ENCODE data around the gene ICAM4. TPM values are rescaled to one million over a fixed set of nuclear protein-coding genes. Genes with fewer than 3 reads are reported as not detected.

The ICAM4 gene
- total RNA-seq, 1 experiment from 2014 or later: 0.52 TPM

- DNase-seq: no peak
- TF ChIP-seq, protein P1, sequence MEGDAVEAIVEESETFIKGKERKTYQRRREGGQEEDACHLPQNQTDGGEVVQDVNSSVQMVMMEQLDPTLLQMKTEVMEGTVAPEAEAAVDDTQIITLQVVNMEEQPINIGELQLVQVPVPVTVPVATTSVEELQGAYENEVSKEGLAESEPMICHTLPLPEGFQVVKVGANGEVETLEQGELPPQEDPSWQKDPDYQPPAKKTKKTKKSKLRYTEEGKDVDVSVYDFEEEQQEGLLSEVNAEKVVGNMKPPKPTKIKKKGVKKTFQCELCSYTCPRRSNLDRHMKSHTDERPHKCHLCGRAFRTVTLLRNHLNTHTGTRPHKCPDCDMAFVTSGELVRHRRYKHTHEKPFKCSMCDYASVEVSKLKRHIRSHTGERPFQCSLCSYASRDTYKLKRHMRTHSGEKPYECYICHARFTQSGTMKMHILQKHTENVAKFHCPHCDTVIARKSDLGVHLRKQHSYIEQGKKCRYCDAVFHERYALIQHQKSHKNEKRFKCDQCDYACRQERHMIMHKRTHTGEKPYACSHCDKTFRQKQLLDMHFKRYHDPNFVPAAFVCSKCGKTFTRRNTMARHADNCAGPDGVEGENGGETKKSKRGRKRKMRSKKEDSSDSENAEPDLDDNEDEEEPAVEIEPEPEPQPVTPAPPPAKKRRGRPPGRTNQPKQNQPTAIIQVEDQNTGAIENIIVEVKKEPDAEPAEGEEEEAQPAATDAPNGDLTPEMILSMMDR (conservative IDR thresholded peaks at IDR 0.05): no peak
- no peak for TF ChIP-seq EZH2 (IDR thresholded peaks at IDR 0.05; ENCODE audit: low read depth)
- Histone ChIP-seq H3K36me3 (ENCODE audit: low read depth) (no peaks in the 10 kb centered on the region), H3K9me2 (ENCODE audit: insufficient read depth) (no peaks in the 10 kb centered on the region), H4K20me1 (ENCODE audit: insufficient read depth) (no peaks in the 10 kb centered on the region), H2AFZ (no peak overlapping the region), H3K4me3 (no peak overlapping the region), H3K4me2 (no peak overlapping the region), H3K27ac (no peak overlapping the region), H3K4me1 (replicated peaks; ENCODE audit: insufficient read depth) (no peaks in the 10 kb centered on the region), H3K27me3 (ENCODE audit: insufficient read depth, low read depth) (no peaks in the 10 kb centered on the region), H3K9me3 (ENCODE audit: insufficient read depth, low read depth) (no peaks in the 10 kb centered on the region), H3K79me2 (ENCODE audit: low read depth) (no peaks in the 10 kb centered on the region), H3F3A (ENCODE audit: insufficient read depth, low read depth) (no peaks in the 10 kb centered on the region; the same call in 1 of the 2 replicates)
- intact Hi-C loops (cut with micrococcal nuclease; ENCODE audit: unreplicated experiment): no loop called here
- ChIA-PET CTCF (interaction anchor here (0.6 kb wide), 1 partner anchor 43 kb away, joined by 3 read pairs; no protein-coding TSS in a partner anchor), POLR2A (ENCODE audit: unreplicated experiment) (no interaction called here)
- BruUV-seq (replicated peaks): no TSS peak
These were observed 13.0 kb downstream of the ICAM4 start for GRCh38 chr19:10299545-10300458.

DNA sequence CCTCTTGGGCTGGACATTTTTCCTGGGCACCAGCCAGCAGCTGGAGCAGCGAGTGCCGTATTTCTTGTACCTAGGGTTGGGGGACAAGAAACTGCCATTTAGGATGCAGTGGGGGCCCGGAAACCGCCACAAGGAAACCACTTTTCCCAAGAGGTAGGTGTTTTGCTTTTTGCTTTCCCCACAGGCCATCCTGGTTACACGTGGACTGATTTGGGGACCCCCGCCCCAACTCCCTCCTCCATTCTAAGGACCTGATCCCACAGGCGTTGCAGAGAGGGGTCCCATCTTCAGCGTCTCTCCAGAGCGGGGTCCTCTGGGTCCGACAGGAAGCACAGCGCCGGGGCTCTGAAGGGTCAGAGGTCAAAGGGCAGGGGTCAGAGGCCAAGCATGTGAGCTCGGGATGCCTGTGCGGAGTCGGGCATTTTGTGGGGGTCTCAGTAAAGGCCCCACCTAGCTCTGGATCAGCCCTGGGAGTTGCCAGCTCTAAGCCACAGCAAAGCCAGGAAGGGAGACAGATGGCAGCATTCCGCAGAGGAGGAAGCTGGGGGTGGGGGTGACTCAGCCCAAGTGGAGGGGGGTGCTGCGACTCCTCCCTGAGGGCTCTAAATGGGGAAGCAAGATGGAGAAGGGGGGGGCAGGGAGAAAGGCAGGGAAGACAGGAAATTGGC, 18.5 kb downstream of the ICAM4 start:
- H3K4me1 ChIP-seq (replicated peaks; ENCODE audit: insufficient read depth): no peaks in the 10 kb centered on the region
- TF ChIP-seq, protein P1 (conservative IDR thresholded peaks at IDR 0.05): no peak
- TF ChIP-seq EZH2 (IDR thresholded peaks at IDR 0.05; ENCODE audit: low read depth): no peak
- H3K79me2 ChIP-seq (ENCODE audit: low read depth): no peaks in the 10 kb centered on the region
- no peaks in the 10 kb centered on the region; the same call in 1 of the 2 replicates for H3K36me3 ChIP-seq (ENCODE audit: low read depth)
- no peak for DNase-seq
- H3K4me2 ChIP-seq: no peak overlapping the region
- no peaks in the 10 kb centered on the region for H4K20me1 ChIP-seq (ENCODE audit: insufficient read depth)
- H3K27me3 ChIP-seq (ENCODE audit: insufficient read depth, low read depth): no peaks in the 10 kb centered on the region
- H3F3A ChIP-seq (ENCODE audit: insufficient read depth, low read depth): peaks cover 6% of the 10 kb centered on the region; the same call in 1 of the 2 replicates
- H3K9me3 ChIP-seq (ENCODE audit: insufficient read depth, low read depth): no peaks in the 10 kb centered on the region
- ChIA-PET POLR2A (ENCODE audit: unreplicated experiment) (interaction anchor here (0.7 kb wide), 1 partner anchor 28 kb away, joined by 5 read pairs; no protein-coding TSS in a partner anchor), CTCF (no interaction called here)
- no peak overlapping the region for H2AFZ ChIP-seq
- no TSS peak for BruUV-seq (replicated peaks)
- no peak overlapping the region for H3K27ac ChIP-seq
- no peaks in the 10 kb centered on the region for H3K9me2 ChIP-seq (ENCODE audit: insufficient read depth)
- no peak overlapping the region for H3K4me3 ChIP-seq
- intact Hi-C loops (cut with micrococcal nuclease; ENCODE audit: unreplicated experiment): no loop called here

GRCh38 chr19:10306327-10306726, 19.6 kb downstream of the ICAM4 start:
- peaks cover 6% of the 10 kb centered on the region; the same call in 1 of the 2 replicates for H3F3A ChIP-seq (ENCODE audit: insufficient read depth, low read depth)
- no peaks in the 10 kb centered on the region for H3K79me2 ChIP-seq (ENCODE audit: low read depth)
- H3K27ac ChIP-seq: no peak overlapping the region
- H3K9me3 ChIP-seq (ENCODE audit: insufficient read depth, low read depth): no peaks in the 10 kb centered on the region
- H3K27me3 ChIP-seq (ENCODE audit: insufficient read depth, low read depth): no peaks in the 10 kb centered on the region
- intact Hi-C loops (cut with micrococcal nuclease; ENCODE audit: unreplicated experiment): no loop called here
- no peaks in the 10 kb centered on the region; the same call in 1 of the 2 replicates for H3K36me3 ChIP-seq (ENCODE audit: low read depth)
- ChIA-PET POLR2A (ENCODE audit: unreplicated experiment) (no interaction called here), CTCF (no interaction called here)
- H3K4me3 ChIP-seq: no peak overlapping the region
- no peak for TF ChIP-seq EZH2 (IDR thresholded peaks at IDR 0.05; ENCODE audit: low read depth)
- TF ChIP-seq, protein P1 (conservative IDR thresholded peaks at IDR 0.05): no peak
- no peaks in the 10 kb centered on the region for H3K4me1 ChIP-seq (replicated peaks; ENCODE audit: insufficient read depth)
- no peak overlapping the region for H2AFZ ChIP-seq
- no peaks in the 10 kb centered on the region for H3K9me2 ChIP-seq (ENCODE audit: insufficient read depth)
- H4K20me1 ChIP-seq (ENCODE audit: insufficient read depth): no peaks in the 10 kb centered on the region
- H3K4me2 ChIP-seq: no peak overlapping the region
- BruUV-seq (replicated peaks): no TSS peak
- DNase-seq: no peak
